Coronary artery (tissue), 2 donors: ENCODE measurements around the gene CRYGC.
"Not testable (repeated sequence)": the region's sequence is repeated elsewhere in the genome, so short reads cannot be mapped to it uniquely, and the experiment has no call there.

Experiments
- DNase-seq: peaks from one replicate; pipeline ENCODE4 v3.0.0-alpha.2; 2017; ENCODE audit warnings: low spot score
- H3K27ac ChIP-seq, 2 donors: fragments of 200-600 bp; sonication (generic); one replicate each; pipeline ENCODE4 v1.5.1; 2016 to 2019
- H3K4me3 ChIP-seq: fragments of 200-600 bp; sonication (generic); 2 replicates; pipeline ENCODE4 v1.5.1; 2016; ENCODE audit warnings: mild to moderate bottlenecking, moderate library complexity
- TF ChIP-seq, protein P1 (sequence below): fragments of 200-600 bp; sonication (generic); IDR thresholded peaks from one replicate; pipeline ENCODE4 v1.5.1; 2019; ENCODE audit warnings: antibody characterized with exemption

Gene CRYGC

DNA sequence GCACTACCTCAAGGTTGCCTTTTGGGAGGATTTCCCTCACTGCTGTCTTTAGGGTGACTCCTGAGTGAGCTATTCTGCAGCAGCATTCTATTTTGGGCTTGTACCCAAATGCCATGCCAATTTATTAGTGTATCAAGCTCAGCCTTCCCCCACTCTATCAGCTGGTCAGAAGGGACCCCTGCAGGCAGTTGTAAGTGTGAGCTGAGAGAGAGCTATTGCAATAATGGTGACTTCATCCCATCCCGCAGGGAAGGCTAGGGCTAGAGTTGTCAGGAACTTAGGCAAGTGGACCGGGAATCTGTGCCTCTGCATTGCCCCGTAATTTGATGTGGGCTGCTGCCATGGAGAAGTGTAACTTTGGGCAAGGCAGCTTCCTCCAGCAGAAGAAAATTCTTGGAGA lies 18.1 kb upstream of the CRYGC start:
- H3K4me3 ChIP-seq: no peak overlapping the region
- no peak for DNase-seq
- no peak overlapping the region for H3K27ac ChIP-seq
- TF ChIP-seq, protein P1, sequence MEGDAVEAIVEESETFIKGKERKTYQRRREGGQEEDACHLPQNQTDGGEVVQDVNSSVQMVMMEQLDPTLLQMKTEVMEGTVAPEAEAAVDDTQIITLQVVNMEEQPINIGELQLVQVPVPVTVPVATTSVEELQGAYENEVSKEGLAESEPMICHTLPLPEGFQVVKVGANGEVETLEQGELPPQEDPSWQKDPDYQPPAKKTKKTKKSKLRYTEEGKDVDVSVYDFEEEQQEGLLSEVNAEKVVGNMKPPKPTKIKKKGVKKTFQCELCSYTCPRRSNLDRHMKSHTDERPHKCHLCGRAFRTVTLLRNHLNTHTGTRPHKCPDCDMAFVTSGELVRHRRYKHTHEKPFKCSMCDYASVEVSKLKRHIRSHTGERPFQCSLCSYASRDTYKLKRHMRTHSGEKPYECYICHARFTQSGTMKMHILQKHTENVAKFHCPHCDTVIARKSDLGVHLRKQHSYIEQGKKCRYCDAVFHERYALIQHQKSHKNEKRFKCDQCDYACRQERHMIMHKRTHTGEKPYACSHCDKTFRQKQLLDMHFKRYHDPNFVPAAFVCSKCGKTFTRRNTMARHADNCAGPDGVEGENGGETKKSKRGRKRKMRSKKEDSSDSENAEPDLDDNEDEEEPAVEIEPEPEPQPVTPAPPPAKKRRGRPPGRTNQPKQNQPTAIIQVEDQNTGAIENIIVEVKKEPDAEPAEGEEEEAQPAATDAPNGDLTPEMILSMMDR: no peak

DNA sequence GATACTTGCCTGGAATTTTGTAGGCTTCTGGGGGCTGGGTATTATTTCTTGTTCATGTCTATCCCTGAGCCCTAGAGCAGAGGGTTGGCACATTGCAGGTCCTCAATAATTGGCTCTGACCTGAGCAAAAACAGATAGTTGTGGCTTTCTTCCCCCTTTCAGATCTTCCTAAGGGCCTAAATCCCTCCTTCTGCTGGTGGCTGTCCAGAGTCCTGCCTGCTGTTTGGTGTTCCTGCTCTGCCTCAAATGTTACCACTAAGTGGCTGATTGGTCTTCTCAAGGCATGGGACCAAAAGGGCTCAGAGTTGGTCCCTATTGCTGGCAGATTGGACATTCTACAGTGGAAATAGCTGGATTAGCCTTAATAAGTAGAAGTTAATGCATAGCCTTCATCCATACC lies 17.4 kb upstream of the CRYGC start:
- TF ChIP-seq, protein P1: no peak
- H3K27ac ChIP-seq: no peak overlapping the region
- H3K4me3 ChIP-seq: no peak overlapping the region
- DNase-seq: no peak

DNA sequence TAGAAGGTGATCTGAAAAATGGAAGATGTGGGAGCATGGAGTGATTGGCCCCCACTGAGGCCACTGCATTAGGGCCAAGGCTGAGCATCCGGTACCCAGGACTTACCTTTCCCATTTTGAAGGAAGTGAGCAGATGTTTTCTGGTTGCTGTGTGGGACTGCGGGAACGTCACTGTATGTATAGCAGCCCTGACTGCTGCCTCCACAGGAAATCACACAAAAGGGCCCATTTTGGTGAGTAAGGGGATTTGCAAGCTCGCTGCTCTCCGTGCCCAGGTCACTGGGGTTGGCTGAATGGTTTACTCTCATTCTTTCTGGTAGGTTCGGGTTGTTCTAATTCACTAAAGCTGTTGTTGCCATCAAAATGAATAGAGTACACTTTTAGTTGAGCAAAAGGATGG lies 16.4 kb upstream of the CRYGC start, which contains the start of gene CRYGB:
Gene CRYGB, minus strand, starts transcription at position 153 of the 400 bp plus-strand sequence. Its CDS starts 38 bp downstream, at position 115.
- Histone ChIP-seq H3K4me3 (no peak within 1 kb of the TSS), H3K27ac (no peak within 1 kb of the TSS)
- TF ChIP-seq, protein P1: no peak
- DNase-seq: no peak

DNA sequence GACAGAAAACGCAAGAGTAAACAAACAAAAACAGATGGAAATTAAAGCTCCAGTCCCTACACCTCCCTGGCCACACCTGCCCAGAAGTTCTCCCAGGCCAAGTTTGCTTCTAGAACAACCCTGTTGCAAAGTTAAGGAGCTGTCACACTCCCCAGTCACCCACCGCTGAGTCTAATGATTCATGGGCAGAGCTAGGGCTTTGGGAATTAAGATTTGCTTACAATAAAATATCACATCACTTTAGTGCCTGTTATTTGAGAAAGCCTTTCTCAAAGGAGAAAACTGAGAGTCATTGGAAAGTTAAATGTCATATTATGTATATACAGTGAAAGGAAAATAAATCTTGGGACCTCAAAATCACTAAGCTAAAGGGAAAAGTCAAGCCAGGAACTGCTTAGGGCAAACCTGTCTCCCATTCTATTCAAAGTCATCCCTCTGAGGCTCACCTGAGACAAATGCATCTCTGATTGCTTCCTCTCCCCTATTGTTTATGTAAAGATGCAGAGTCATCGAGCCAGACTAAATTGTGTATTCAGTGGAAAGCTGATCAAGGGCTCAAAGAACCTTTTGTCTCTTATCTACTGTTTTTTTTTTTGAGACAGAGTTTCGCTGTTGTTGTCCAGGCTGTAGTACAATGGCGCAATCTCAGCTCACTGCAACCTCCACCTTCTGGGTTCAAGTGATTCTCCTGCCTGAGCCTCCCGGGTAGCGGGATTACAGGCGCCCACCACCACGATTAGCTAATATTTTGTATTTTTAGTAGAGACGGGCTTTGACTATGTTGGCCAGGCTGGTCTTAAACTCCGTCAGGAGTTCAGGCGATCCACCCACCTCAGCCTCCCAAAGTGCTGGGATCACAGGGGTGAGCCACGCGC lies 13.5 kb upstream of the CRYGC start:
- Histone ChIP-seq H3K27ac (no peak overlapping the region), H3K4me3 (no peak overlapping the region)
- TF ChIP-seq, protein P1: no peak
- DNase-seq: no peak

DNA sequence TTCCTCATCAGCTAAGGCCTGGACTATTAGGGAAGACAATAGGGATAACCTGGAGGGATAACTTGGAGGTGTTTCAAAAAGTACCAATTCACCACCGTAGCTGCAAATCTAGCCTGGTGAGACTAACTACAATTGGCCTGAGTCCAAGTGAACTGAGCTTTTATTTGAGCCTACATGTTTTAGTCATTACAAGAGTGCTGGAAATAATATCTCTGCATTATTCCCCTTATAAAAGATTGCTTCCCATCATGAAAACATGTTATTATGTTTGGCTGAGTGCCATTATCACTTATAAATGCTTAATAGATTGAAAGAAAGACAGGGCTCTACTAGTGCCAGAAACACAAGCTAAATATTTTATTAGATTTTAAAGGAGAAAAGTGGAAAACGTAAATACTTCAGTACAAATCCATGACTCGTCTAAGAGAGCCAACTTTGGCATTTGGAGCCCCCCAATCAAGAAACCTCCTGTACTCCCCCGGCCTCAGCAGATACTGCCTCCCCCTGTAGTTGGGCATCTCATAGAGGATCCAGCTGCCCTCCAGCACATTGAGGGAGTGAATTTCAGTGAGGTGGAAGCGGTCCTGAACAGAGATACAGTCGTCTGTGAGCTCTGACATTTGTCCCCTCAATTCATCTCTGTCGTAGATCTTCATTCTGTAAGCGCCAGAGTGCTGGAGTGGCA lies 12.8 kb upstream of the CRYGC start:
- DNase-seq: no peak
- Histone ChIP-seq H3K27ac (no peak overlapping the region), H3K4me3 (no peak overlapping the region)
- TF ChIP-seq, protein P1: no peak

DNA sequence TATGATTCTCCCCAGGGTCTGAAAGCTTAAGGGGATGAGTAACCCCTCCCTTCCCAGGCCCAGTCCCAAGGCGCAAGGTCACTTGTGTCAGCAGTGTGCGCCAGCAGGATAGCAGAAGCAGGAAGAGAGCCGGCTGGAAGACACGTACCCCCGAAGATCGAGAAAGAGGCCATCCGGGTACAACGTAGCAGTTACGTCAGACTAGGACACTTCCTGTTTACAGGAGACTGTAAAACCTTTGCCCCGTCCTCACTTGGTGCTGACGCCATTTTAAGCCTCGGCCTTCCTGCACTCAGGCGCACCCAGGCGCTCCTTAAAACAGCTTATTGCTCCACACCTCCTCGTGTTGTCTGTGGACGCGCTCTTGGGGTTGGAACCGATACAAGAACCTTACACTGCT lies 9.8 kb upstream of the CRYGC start:
- no peak overlapping the region for H3K27ac ChIP-seq
- TF ChIP-seq, protein P1: no peak
- DNase-seq: no peak
- no peak overlapping the region for H3K4me3 ChIP-seq

DNA sequence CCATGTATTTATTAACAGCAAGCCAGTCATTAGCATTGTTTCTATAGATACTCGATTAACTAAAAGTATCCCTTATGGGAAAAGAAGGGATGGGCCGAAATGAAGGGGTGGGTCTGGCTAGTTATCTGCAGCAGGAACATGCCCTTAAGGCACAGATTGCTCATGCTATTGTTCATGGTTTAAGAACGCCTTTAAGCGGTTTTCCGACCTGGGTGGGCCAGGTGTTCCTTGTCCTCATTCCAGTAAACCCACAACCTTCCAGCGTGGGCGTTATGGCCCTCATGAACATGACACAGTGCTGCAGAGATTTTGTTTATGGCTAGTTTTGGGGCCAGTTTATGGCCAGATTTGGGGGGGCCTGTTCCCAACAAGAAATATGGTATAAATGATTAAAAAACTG lies 8.7 kb upstream of the CRYGC start:
- DNase-seq, H3K4me3 ChIP-seq, H3K27ac ChIP-seq: not testable (repeated sequence)
